Measurements from ENCODE around the gene FAU.

The FAU gene

DNA sequence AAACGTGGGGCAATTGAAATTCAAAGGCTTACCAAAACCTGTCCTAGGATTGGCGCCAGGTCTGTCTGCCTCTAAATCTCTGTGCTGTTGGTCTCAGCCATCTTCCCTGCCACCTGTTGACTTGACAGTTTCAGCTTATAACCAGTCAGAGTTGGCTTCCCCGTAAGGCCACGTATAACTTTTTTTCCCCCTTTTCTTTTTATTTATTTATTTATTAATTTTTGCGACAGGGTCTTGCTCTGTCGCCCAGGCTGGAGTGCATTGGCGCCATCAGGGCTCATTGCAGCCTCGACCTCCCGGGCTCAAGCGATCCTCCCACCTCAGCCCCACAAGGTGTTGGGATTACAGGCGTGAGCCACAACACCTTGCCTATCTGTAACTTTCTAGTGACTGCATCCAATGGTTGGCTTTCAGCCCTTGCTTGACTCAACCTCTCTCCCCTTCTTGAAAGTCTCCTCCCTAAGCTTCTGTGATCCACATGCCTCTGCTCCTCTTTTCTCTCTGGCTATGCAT lies 13.8 kb upstream of the FAU start:
- H3K27ac ChIP-seq (ENCODE audit: low read depth, low read length) = no peak overlapping the region
- H2AFZ ChIP-seq (ENCODE audit: low read length, unreplicated experiment) = no peak overlapping the region
- H3K79me2 ChIP-seq (ENCODE audit: control insufficient read depth, insufficient read depth, low read length, unreplicated experiment) = peaks cover 29% of the 10 kb centered on the region
- 0 out of 2 replicates have a peak, but pooled peaks cover 1% of the 10 kb centered on the region for H3K27me3 ChIP-seq (ENCODE audit: insufficient read depth, low read length)
- peak overlapping the region; percentile 85 for H3K4me3 ChIP-seq (ENCODE audit: low read depth, low read length)
- H3K4me1 ChIP-seq (ENCODE audit: control insufficient read depth, insufficient read depth, low read length, unreplicated experiment) = peaks cover 6% of the 10 kb centered on the region
- H3K36me3 ChIP-seq (ENCODE audit: insufficient read depth, low read length) = peaks cover 3% of the 10 kb centered on the region; the same call in 1 of the 2 replicates

DNA sequence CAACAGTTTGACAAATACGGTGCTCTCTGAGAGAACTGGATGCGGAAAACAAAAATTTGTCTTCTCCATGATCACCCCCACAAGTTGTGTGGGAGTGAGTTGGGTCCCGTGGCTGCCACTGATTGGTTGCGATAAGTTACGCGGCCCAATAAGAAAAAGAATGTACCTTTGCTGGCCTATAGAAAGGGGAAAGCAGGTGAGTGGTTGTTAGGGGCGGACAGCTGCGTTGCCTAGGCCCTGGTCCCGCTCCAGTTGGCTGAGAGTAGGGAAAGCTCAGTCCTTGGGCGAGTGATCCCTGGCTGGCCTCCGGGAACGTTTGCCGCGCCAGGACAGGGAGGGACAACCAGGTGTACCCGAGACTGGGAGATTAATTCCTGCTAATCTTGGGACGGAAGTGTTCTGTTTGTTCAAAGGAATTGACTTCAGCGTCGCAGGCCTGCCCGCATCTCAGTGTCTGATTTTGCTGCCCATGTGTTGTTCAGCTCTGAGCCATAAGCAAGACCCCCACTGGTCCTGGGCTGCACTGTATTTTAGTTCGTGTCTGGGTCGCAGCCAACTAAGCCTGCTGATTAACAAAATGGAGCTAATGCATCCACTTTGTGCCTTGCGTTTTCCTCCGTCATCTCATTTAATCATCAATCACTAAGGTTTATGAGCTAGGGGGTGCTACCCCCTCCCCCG lies 13.2 kb upstream of the FAU start:
- Histone ChIP-seq H2AFZ (ENCODE audit: low read length, unreplicated experiment) (peak overlapping the region; percentile 46), H3K4me3 (ENCODE audit: low read depth, low read length) (peak overlapping the region; percentile 85), H3K36me3 (ENCODE audit: insufficient read depth, low read length) (peaks cover 3% of the 10 kb centered on the region; the same call in 1 of the 2 replicates), H3K79me2 (ENCODE audit: control insufficient read depth, insufficient read depth, low read length, unreplicated experiment) (peaks cover 29% of the 10 kb centered on the region), H3K27me3 (ENCODE audit: insufficient read depth, low read length) (no peaks in the 10 kb centered on the region), H3K4me1 (ENCODE audit: control insufficient read depth, insufficient read depth, low read length, unreplicated experiment) (peaks cover 6% of the 10 kb centered on the region), H3K27ac (ENCODE audit: low read depth, low read length) (peak overlapping the region; percentile 93)

DNA sequence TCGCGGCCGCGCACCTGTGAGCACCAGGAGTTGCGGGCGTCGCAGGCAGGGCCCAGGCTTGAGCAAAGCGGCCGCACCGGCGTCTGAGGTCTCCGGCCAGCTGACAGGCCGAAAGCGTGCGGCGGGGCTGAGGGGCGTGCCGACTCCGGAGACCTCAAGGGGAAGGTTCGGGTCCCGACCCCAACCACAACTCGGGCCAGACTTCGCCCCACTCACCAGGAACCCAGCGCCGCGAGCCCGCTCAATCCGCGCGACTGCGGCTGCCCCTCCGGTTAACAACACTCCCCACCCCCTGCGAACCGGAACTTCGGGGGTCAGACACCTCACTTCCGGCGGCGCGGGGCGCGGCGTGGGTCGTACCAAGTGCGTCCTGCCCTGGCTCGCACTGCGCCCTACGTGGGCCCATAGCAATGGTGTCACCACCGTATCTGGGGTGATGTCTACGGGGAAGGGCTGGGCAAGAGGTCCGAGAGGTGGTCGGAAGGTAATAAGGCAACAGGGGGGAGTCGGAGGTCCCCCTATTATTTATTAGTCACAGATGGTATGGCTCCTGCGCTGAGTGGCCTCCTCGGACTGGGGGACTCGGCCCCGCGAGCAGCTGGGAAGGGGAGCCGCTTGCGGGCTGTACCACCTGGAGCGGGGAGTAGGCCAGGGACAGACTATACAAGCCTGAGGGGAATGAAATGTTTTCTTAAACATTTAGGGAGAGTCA lies 12.5 kb upstream of the FAU start, which contains the start of gene SYVN1:
SYVN1 (minus strand) TSS at position 280 of the 712 bp plus-strand sequence. CDS start 918 bp downstream, outside the sequence.
- Histone ChIP-seq H3K4me1 (ENCODE audit: control insufficient read depth, insufficient read depth, low read length, unreplicated experiment) (peaks cover 6% of the 10 kb centered on the region), H3K27me3 (ENCODE audit: insufficient read depth, low read length) (no peaks in the 10 kb centered on the region), H3K79me2 (ENCODE audit: control insufficient read depth, insufficient read depth, low read length, unreplicated experiment) (peaks cover 29% of the 10 kb centered on the region), H3K4me3 (ENCODE audit: low read depth, low read length) (peak within 1 kb of the TSS; percentile 85), H2AFZ (ENCODE audit: low read length, unreplicated experiment) (peak within 1 kb of the TSS; percentile 46), H3K36me3 (ENCODE audit: insufficient read depth, low read length) (peaks cover 3% of the 10 kb centered on the region; the same call in 1 of the 2 replicates), H3K27ac (ENCODE audit: low read depth, low read length) (peak within 1 kb of the TSS; percentile 93)

DNA sequence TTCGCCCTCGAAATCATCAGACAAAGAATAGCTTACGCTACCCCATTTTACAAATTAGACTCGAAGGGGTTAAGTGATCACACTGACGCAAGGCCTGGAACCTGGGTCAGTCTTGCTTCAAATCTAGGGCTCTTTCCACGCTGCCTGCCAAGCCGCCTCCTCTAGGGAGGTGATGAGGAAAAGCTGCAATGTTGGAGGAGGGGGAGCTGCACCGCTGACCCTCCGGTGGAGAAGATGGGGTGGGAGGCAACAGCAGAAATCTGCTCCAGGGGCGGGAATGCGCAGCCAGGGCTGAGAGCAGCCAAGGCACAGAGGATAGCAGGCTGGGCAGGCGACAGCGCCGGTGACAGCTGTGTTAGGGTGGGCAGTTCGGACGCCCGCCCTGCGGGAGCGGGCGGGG lies 11.8 kb upstream of the FAU start:
- Histone ChIP-seq H2AFZ (ENCODE audit: low read length, unreplicated experiment) (no peak overlapping the region), H3K79me2 (ENCODE audit: control insufficient read depth, insufficient read depth, low read length, unreplicated experiment) (peaks cover 29% of the 10 kb centered on the region), H3K36me3 (ENCODE audit: insufficient read depth, low read length) (peaks cover 3% of the 10 kb centered on the region; the same call in 1 of the 2 replicates), H3K27ac (ENCODE audit: low read depth, low read length) (peak overlapping the region; percentile 93; the same call in 1 of the 2 replicates), H3K4me3 (ENCODE audit: low read depth, low read length) (peak overlapping the region; percentile 85), H3K27me3 (ENCODE audit: insufficient read depth, low read length) (no peaks in the 10 kb centered on the region), H3K4me1 (ENCODE audit: control insufficient read depth, insufficient read depth, low read length, unreplicated experiment) (peaks cover 6% of the 10 kb centered on the region)

DNA sequence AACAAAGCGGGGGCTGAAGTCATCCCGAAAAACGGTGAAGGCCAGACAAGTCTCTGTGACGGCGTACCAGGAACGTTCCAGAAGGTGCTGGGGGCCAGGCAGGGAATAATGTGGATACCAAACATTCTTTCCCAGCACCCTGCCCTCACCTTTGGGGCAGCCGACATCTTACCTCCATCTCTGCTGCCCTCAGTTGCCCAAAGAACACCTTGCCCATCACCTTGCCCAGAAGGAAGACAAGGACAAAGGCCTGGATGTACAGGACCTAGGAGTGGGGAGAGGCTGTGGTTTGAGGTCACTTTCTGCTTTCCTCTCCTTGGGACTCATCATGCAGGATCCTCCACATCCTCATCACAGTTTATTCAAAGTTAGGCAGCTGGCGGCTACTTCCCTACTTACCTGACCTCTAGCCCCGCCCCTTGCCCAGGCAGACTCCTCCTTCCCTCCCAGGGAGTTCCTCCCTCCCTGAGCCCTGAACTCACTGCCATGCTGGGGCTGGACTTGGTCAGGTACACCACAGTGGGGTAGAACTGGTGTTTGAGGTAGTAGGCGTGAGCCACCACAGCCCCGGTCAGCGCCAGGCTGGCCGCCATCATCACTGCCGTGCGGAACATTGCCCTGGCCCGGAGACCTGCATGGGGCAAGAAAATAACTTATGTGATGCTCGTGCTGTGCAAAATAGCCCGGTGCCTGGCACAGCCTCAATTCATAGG lies 11.2 kb upstream of the FAU start:
- H3K79me2 ChIP-seq (ENCODE audit: control insufficient read depth, insufficient read depth, low read length, unreplicated experiment) = peaks cover 29% of the 10 kb centered on the region
- H2AFZ ChIP-seq (ENCODE audit: low read length, unreplicated experiment) = no peak overlapping the region

DNA sequence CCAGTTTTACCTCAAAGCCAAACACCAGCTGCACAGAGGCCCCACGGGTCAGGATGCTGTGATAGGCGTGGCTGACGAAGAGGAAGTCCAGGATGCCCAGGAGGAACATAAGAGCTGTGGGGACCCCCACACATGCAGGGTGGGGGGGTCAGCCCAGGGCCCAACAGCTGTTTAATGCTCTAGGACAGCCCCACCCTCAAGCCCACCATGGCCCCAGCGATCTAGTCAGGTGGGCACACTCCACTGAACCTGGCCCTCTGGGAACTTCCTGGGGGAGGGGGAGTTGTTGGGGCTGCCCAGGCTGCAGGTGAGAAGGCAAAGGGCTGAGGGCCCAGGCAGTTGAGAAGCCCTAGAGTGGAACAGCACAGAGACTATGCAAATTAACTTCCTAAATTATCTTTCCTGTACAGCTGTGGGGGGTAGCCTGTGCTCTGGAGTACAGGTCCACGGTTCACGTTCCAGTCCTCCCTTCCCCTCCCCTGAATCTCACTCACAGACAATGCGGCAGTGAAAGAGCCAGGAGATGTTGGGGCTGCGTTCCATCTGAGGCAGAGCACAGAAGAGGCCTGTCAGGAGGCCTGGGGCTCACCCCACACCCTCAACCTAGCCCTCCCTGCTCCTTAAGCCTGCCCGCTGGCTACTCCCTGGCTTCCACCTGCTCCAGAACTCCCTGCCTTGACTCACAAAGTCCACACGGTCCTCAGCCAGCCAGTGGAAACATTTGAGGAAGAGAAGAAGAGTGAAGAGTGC lies 10.5 kb upstream of the FAU start:
- peaks cover 29% of the 10 kb centered on the region for H3K79me2 ChIP-seq (ENCODE audit: control insufficient read depth, insufficient read depth, low read length, unreplicated experiment)
- H3K27me3 ChIP-seq (ENCODE audit: insufficient read depth, low read length) = no peaks in the 10 kb centered on the region
- H3K36me3 ChIP-seq (ENCODE audit: insufficient read depth, low read length) = peaks cover 3% of the 10 kb centered on the region; the same call in 1 of the 2 replicates
- H3K4me3 ChIP-seq (ENCODE audit: low read depth, low read length) = peak overlapping the region; percentile 85; the same call in 1 of the 2 replicates
- peaks cover 6% of the 10 kb centered on the region for H3K4me1 ChIP-seq (ENCODE audit: control insufficient read depth, insufficient read depth, low read length, unreplicated experiment)
- no peak overlapping the region for H2AFZ ChIP-seq (ENCODE audit: low read length, unreplicated experiment)
- H3K27ac ChIP-seq (ENCODE audit: low read depth, low read length) = no peak overlapping the region

More for the DNA sequence above, 11.2 kb upstream of the FAU start:
- Histone ChIP-seq H3K4me1 (ENCODE audit: control insufficient read depth, insufficient read depth, low read length, unreplicated experiment) (peaks cover 6% of the 10 kb centered on the region), H3K36me3 (ENCODE audit: insufficient read depth, low read length) (peaks cover 3% of the 10 kb centered on the region; the same call in 1 of the 2 replicates), H3K27me3 (ENCODE audit: insufficient read depth, low read length) (no peaks in the 10 kb centered on the region), H3K27ac (ENCODE audit: low read depth, low read length) (no peak overlapping the region), H3K4me3 (ENCODE audit: low read depth, low read length) (peak overlapping the region; percentile 85)

DNA sequence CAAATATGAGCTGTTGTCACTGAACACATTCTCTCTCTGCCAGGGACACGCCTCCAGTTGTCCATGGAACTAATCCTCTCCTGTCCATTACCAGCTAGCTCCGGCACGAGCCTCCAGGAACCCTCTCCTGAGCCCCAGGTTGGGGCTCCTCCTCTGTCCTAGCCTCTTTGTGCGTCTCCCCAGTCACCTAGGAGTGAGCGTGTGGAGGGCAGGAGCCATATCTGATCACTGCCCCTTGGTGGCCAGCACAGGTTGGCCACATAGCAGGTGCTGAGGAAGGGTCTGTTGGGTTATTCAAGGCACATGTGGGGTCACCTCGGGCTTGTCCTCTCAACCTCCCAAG lies 9.9 kb upstream of the FAU start:
- Histone ChIP-seq H2AFZ (ENCODE audit: low read length, unreplicated experiment) (no peak overlapping the region), H3K27ac (ENCODE audit: low read depth, low read length) (no peak overlapping the region), H3K36me3 (ENCODE audit: insufficient read depth, low read length) (peaks cover 3% of the 10 kb centered on the region; the same call in 1 of the 2 replicates), H3K27me3 (ENCODE audit: insufficient read depth, low read length) (no peaks in the 10 kb centered on the region), H3K4me3 (ENCODE audit: low read depth, low read length) (no peak overlapping the region), H3K79me2 (ENCODE audit: control insufficient read depth, insufficient read depth, low read length, unreplicated experiment) (peaks cover 29% of the 10 kb centered on the region), H3K4me1 (ENCODE audit: control insufficient read depth, insufficient read depth, low read length, unreplicated experiment) (peaks cover 6% of the 10 kb centered on the region)

DNA sequence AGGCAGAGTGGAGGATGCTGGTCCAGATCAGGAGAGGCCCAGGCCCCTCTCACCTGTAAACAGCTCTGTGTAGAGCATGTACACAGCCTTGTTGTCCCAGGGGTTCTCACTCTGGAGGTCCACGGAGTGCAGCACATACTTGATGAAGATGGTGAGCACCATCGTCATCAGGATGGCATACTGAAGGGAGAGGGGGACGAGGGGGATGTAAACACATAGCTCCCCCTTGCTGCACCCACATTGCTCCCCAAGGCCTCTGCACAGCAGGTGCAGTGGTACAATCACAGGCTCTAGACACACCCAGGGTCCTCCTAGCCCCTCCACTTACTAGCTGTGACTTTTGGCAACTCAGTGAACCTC lies 9.5 kb upstream of the FAU start:
- Histone ChIP-seq H3K4me3 (ENCODE audit: low read depth, low read length) (no peak overlapping the region), H3K36me3 (ENCODE audit: insufficient read depth, low read length) (peaks cover 3% of the 10 kb centered on the region; the same call in 1 of the 2 replicates)

DNA sequence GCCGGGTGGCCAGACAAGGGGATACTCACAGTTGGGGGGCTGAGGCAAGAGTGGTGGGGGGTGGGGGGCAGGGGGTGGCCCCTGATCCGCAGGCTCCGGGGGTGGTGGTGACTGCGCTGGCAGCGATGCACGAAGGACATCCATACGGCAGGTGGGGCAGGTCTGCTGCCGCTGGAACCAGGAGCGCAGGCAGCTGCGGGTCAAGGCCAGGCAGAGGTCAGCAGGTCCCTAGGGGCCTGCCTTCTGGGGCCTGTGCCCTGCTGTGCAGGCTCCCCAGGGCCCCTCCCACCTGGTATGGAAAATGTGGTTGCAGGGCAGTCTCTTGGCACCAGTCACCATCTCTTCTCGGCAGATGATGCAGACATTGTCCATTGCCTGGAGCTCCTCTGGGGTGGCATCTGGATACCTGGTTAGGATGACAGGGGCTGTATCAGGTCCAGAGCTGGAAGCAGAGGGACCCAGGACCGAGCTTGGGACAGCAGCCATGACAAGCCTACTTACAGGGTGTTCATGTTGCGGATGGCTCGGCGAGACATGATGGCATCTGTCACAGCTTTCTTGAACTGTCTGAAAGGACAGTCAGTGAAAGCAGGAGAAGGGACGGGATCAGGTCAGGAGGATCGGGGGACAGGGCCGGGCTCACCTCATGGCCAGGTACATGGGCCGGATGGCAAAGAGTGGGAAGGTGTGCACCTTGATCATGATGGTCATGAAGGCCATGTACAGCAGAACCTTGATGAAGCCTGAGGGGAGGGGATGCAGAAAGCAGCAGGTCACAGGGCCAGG lies 8.9 kb upstream of the FAU start:
- Histone ChIP-seq H3K4me1 (ENCODE audit: control insufficient read depth, insufficient read depth, low read length, unreplicated experiment) (peaks cover 6% of the 10 kb centered on the region), H3K27ac (ENCODE audit: low read depth, low read length) (no peak overlapping the region), H2AFZ (ENCODE audit: low read length, unreplicated experiment) (no peak overlapping the region), H3K4me3 (ENCODE audit: low read depth, low read length) (no peak overlapping the region), H3K36me3 (ENCODE audit: insufficient read depth, low read length) (peaks cover 3% of the 10 kb centered on the region; the same call in 1 of the 2 replicates), H3K79me2 (ENCODE audit: control insufficient read depth, insufficient read depth, low read length, unreplicated experiment) (peaks cover 29% of the 10 kb centered on the region), H3K27me3 (ENCODE audit: insufficient read depth, low read length) (no peaks in the 10 kb centered on the region)

More for the DNA sequence above, 9.5 kb upstream of the FAU start:
- H3K27ac ChIP-seq (ENCODE audit: low read depth, low read length) = no peak overlapping the region
- peaks cover 6% of the 10 kb centered on the region for H3K4me1 ChIP-seq (ENCODE audit: control insufficient read depth, insufficient read depth, low read length, unreplicated experiment)
- H2AFZ ChIP-seq (ENCODE audit: low read length, unreplicated experiment) = no peak overlapping the region
- no peaks in the 10 kb centered on the region for H3K27me3 ChIP-seq (ENCODE audit: insufficient read depth, low read length)
- H3K79me2 ChIP-seq (ENCODE audit: control insufficient read depth, insufficient read depth, low read length, unreplicated experiment) = peaks cover 29% of the 10 kb centered on the region

Data from ACC112 (cell line).